Dermis blood vessel endothelial cell (primary cell): ENCODE data around the gene PDC. TPM values are rescaled to one million over a fixed set of nuclear protein-coding genes. Genes with fewer than 3 reads are reported as not detected.
"Not testable (repeated sequence)": the region's sequence is repeated elsewhere in the genome, so short reads cannot be mapped to it uniquely, and the experiment has no call there.

Experiments used
- DNase-seq: peaks from one replicate; pipeline ENCODE4 v3.0.0; 2010
- total RNA-seq: library from RNA; depleted of rRNA; stranded (reverse); fragments of >200 nt; gene quantifications from 2 replicates; pipeline ENCODE4 v1.2.3, GENCODE V29; 2014

Gene PDC
- total RNA-seq, 1 donor from 2014 or later, result not detected

GRCh38 chr1:186465491-186465890, 4.6 kb upstream of the PDC start:
- DNase-seq, result not testable (repeated sequence)

- no peak for DNase-seq
Measured at GRCh38 chr1:186463926-186464325, 3.0 kb upstream of the PDC start.

DNA sequence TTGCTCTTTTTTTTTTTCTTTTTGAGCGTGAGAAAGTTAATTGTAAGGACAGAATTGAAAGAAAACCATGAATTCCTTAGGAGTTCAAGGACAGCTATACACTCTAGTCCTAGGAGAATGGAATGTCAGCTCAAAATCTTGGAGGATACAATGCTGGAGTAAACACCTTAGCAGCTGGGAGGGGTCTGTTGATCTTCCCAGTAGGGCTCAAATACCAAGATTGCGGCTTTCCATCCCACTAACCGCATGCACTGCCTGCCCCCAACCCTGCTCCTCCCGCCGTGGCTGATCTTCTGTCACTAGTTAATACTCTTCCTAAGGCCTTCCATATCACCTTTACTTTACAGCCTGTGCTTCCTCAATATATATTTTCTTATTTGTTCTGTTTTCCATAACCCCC, 2.6 kb upstream of the PDC start:
- DNase-seq, result no peak

- not testable (repeated sequence) for DNase-seq
Measured at GRCh38 chr1:186459161-186459560, 1.8 kb downstream of the PDC start.

DNA sequence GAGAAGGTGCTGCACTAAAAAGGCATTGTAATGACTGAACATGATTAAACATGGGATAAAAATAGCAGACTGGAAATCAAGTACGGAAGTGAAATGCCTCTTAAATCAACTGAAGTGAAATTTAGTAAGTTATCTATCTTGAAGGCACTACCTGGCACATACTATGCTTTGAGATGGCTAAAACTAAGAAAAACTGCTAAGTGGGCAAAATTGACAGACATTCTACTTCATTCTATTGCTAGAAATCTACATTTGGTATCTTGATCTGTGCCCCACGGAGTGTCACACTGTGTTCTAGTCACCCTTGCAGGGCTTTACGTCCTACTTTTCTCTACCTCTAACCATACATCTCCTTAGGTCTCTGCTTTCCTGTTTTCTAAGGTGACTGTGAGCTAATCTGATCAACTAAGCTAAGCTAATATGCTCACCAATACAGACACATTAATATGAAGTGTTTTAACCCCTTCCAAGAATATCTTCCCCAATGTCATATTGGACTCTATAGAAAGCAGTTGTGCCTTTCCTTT, 4.1 kb downstream of the PDC start:
- DNase-seq, result no peak

DNA sequence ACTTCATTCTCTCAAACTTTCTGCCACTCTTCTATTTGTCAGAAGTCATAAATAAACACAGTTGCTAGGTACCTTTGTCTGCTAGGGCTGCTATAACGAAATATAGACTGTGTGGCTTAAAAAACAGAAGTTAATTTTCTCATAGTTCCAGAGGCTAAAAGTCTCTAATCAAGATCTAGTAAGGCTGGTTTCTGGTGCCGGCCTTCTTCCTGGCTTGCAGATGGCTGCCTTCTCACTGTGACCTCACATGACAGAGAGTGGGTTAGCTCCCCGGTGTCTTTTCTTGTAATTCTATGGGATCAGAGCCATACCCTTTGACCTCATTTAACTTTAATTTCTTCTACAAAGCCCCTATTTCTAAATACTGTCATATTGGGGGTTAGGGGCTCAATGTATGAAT, 5.9 kb downstream of the PDC start:
- no peak for DNase-seq

DNA sequence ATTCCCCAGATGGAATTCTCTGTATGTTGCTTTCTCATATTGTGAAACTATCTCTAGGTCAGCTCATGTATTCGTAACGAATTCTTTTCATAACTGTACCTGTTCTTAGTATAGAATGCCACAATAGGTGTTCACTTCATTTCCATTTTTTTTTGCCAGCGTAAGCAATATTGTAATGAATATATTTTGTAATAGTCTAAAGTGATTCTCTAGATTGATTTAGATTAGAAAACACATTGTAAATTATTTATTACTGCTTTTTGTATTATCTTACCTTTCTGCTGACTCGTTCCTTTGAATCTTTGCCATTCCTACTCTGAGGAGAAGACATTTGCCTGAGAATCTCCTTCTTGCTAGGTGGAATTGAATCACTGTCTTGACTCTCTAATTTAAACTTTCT, 14.8 kb downstream of the PDC start:
- no peak for DNase-seq

GRCh38 chr1:186443638-186444037, 17.3 kb downstream of the PDC start:
- no peak for DNase-seq

DNA sequence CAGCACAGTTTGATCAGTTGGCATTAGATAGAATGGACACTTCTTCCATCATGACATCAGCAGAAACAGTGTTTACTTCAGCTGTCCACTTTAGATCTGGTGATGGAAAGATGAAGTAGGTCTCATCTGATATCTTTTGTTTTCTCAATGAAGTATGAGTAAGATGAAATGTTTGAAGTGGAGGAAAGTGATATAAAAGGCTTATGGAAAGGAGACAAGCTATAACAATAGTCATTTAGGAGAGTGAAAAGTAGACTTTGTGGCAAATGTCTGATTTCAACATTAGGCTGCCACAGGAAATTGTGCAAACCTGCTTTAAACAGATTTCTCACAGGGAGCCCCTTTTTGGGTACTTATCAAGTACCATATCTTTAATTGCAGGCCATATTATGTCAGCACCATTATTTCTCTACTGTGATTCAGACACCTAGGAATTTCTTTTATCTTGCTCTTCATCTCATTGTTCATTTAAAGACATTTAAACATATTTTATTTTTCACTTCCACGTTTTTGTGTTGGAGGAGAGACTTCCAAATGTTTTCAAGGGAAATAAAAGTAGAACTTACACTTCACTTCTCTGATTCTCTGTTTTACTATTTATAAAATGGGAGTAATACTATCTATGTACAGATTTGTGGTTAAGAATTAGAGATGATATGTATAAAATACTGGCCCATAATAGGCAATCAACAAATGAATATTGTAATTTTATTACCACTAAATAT, 18.1 kb downstream of the PDC start:
- peak; percentile 78 for DNase-seq

DNA sequence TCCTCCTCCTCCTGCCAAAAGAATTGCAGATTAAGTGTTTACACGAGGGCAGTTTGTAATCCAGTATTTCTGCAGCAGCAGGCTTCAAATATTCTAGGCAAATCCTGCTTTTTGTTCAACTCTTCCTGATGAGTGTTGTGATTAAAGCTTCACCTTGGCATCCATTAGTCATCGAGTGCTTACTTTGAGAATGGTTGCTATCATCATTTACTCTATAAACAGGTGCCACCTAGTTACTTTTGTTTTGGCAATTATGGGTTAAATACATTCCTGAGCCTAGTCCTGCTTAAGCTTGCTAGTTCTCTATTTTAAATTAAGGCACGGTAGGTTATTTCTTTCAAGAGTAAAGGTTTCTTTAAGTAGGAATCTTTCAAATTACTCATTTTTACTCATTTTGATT, 20.3 kb downstream of the PDC start:
- DNase-seq, result peak; percentile 65

GRCh38 chr1:186438567-186438966, 22.3 kb downstream of the PDC start:
- no peak for DNase-seq

- DNase-seq, result no peak
Measured at GRCh38 chr1:186435336-186435735, 25.6 kb downstream of the PDC start.

DNA sequence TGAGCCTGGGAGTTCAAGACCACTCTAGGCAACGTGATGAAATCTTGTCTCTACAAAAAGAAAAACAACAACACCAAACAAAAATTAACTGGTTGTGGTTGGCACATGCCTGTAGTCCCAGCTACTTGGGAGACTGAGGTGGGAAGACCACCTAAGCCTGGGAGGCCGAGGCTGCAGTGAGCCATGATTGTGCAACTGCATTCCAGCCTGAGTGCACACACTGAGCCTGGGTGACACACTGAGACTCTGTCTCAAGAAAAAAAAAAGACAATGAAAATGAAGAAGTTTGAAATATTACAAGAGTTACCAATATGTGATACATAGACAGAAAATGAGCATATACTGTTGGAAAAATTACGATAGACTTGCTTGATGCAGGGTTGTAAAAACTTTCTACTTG, 31.9 kb downstream of the PDC start:
- no peak for DNase-seq

GRCh38 chr1:186426118-186426517, 34.8 kb downstream of the PDC start:
- no peak for DNase-seq

DNA sequence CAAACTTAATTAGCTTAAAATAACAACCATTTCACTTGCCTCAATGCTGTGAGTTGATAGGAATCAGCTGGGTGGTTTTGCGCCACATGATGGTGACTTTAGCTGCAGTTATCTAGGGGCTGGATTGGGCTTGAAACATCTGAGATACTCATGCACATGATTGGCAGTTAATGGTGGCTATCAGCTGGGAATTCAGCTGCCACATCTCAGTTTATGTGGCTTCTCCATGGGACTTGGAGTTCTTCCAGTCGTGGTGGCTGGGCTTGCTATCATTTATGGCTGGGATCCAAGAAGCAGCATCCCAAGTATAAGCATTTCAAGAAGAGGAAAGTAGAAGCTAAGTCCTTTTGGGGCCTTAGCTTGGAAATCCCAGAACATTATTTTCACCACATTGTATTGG, 36.4 kb downstream of the PDC start:
- no peak for DNase-seq

DNA sequence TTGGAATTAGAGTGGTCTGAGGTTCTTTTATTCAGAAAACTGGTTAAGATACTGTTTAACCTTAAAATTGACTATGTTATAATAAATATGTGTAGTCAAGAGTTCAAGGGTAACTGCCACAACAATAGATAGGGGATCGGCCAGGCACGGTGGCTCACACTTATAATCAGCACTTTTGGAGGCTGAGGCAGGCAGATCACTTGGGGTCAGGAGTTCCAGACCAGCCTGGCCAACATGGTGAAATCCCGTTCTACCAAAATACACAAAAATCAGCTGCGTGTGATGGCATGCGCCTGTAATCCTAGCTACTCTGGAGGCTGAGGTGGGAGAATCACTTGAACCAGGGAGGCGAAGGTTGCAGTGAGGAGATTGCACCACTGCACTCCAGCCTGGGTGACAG, 39.5 kb downstream of the PDC start:
- DNase-seq, result no peak

- no peak for DNase-seq
Measured at GRCh38 chr1:186420923-186421322, 40.0 kb downstream of the PDC start.

- no peak for DNase-seq
Measured at GRCh38 chr1:186420311-186420710, 40.6 kb downstream of the PDC start.

- no peak for DNase-seq
Measured at GRCh38 chr1:186418503-186418902, 42.4 kb downstream of the PDC start.

- no peak for DNase-seq
Measured at GRCh38 chr1:186413319-186413718, 47.6 kb downstream of the PDC start.

GRCh38 chr1:186409091-186409490, 51.8 kb downstream of the PDC start:
- DNase-seq, result no peak

GRCh38 chr1:186404454-186405051, 56.4 kb downstream of the PDC start:
- peak; percentile 89 for DNase-seq

GRCh38 chr1:186403632-186404031, 57.3 kb downstream of the PDC start:
- DNase-seq, result no peak

DNA sequence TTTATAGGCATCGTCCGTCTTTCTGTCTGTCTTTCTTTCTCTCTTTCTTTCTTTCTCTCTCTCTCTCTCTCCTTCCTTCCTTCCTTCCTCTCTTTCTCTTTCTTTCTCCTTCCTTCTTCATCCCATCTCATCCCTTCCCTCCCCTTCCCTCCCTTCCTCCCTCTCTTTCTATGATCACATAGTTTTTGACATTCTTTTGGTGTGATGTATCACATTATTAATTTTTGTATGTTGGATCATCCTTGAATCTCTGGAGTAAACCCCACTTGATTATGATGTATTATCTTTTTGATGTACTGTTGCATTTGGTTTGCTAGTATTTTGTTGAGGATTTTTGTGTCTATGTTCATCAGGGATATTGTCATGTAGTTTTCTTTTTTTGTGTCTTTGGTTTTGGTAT, 59.5 kb downstream of the PDC start:
- DNase-seq, result not testable (repeated sequence)
